Measurements from ENCODE around the gene ZCCHC24. TPM values are rescaled to one million over a fixed set of nuclear protein-coding genes. Genes with fewer than 3 reads are reported as not detected.

ZCCHC24 gene
- total RNA-seq, 2 donors from 2014 or later, result 14.0 to 19.8 TPM

DNA sequence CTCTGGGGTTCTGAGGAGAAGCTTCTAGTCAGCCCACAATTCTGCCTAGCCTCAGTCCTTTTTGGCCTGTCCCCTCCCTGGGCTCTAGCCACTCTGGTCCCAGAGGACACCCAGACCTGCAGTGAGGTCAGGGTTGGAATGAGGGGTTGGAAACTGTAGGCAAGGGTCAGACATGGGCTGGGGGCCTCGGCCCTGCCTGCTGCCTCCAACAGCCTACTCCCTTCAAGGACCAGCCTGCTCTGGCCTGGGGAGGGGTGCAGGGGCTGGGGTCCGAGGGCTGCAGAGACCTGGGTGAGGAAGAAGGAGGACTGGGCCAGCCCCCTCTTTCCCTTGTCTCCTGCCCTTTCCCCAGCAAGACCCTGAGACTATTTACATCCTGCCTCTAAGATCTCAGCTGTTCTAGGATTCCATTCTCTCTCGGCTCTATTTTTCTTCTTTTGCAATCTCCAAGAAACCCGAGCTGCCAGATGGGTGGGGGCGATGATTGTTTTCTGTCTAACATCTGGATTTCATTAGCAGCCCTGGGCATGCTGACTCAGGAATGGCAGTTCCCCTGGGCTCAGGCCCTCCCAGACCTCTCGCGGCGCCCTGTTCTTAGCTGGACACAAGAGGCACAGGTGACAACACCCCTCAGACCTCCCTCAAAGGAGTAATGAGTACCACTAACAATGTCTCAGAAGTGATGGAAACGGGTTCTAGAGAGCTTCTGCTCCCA, 23.1 kb downstream of the ZCCHC24 start:
- intact Hi-C loops (cut with DNase I), result no loop called here
- Histone ChIP-seq H3K4me1 (peaks cover 17% of the 10 kb centered on the region), H3K36me3 (replicated peaks in 1 of 2; ENCODE audit: insufficient read depth in 1 of 2, low read depth in 2 of 2) (no peaks in the 10 kb centered on the region), H3K9me3 (no peaks in the 10 kb centered on the region), H3K27ac (no peak overlapping the region), H3K27me3 (no peaks in the 10 kb centered on the region), H3K4me3 (no peak overlapping the region)
- ATAC-seq, result no peak
- 69 to 75% methylated on average over 9 of the region's 9 CpGs for WGBS, 2 donors
- TF ChIP-seq, protein P1, sequence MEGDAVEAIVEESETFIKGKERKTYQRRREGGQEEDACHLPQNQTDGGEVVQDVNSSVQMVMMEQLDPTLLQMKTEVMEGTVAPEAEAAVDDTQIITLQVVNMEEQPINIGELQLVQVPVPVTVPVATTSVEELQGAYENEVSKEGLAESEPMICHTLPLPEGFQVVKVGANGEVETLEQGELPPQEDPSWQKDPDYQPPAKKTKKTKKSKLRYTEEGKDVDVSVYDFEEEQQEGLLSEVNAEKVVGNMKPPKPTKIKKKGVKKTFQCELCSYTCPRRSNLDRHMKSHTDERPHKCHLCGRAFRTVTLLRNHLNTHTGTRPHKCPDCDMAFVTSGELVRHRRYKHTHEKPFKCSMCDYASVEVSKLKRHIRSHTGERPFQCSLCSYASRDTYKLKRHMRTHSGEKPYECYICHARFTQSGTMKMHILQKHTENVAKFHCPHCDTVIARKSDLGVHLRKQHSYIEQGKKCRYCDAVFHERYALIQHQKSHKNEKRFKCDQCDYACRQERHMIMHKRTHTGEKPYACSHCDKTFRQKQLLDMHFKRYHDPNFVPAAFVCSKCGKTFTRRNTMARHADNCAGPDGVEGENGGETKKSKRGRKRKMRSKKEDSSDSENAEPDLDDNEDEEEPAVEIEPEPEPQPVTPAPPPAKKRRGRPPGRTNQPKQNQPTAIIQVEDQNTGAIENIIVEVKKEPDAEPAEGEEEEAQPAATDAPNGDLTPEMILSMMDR (IDR thresholded peaks at IDR 0.05), result no peak
- TF ChIP-seq POLR2A (IDR thresholded peaks at IDR 0.05), result no peak
- no peak for DNase-seq

DNA sequence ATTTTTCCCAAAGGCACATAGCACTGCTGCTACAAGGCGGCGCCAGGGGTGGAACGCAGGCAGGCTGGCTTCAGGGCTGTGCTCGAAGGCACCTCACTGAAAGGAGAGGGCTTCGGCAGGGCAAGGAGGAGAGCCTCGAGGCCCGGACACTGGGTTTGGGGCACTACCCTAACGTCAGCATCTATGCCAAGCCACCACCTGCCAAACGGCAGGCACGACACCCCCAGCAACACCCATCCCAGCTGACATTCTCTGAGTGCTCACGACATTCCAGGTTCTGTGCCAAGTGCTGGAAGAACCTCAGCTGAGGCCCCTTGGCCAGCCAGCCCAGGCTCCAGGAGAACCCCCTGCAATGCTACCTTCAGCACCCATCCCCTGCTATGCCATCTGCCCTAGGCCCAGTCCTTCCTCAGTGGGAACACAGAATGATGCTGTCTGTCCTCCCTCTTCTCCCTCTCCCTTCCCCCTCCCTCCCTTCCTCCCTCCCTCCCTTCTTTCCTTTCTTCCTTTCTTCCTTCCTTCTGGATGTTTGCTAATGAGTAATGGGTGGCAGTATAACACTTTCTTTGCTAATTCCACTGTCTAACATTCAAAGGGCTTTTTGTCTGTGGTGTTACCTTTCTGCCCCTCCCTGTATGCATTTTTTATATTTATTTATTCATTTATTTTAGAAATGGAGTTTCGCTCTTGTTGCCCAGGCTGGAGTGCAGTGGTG, 24.3 kb downstream of the ZCCHC24 start:
- DNase-seq (no peak), ATAC-seq (no peak)
- WGBS, 2 donors, result 73 to 88% methylated on average over 11 to 12 of the region's 12 CpGs
- Histone ChIP-seq H3K9me3 (no peaks in the 10 kb centered on the region), H3K27me3 (no peaks in the 10 kb centered on the region), H3K4me3 (no peak overlapping the region), H3K4me1 (peaks cover 17% of the 10 kb centered on the region), H3K36me3 (replicated peaks in 1 of 2; ENCODE audit: insufficient read depth in 1 of 2, low read depth in 2 of 2) (no peaks in the 10 kb centered on the region), H3K27ac (no peak overlapping the region)
- TF ChIP-seq, protein P1 (IDR thresholded peaks at IDR 0.05), result no peak
- no peak for TF ChIP-seq POLR2A (IDR thresholded peaks at IDR 0.05)
- intact Hi-C loops (cut with DNase I), result no loop called here

DNA sequence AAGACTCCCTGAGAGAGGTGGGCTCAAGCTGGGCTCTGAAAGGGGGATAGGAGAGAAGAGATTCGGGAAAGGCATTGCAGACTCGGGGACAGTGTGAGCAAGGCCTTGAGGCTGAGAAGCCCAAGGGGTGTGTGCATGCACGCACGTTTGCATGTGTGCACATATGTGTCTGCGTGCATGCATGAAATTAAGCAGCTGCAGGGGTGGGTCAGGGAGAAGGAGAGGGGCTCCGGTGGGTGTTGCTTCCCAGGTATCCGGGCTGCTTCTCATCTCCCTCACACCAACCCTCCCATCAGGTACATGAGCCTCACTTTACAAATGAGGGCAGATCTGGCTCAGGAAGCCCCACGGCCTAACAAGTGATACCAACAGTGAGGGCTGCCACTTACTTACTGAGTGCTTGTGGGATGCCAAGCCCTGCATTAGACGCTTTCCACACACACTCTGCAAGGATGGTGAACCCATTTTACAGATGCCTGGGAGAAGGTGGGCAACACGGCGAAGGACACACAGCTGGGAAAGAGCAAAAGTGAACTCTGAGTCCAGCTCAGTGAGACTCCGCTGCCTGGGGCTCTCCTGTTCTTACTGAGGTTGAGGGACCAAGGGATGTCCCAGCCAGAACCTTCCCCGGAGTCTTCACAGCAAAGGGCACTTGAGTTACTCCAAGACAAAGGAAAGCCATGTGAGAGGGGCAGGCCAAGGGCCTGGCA, 26.4 kb downstream of the ZCCHC24 start:
- ATAC-seq (no peak), DNase-seq (no peak)
- no peak overlapping the region for H3K27ac ChIP-seq
- peaks cover 1% of the 10 kb centered on the region for H3K4me1 ChIP-seq
- no peaks in the 10 kb centered on the region for H3K36me3 ChIP-seq (replicated peaks in 1 of 2; ENCODE audit: insufficient read depth in 1 of 2, low read depth in 2 of 2)
- no peak for TF ChIP-seq POLR2A (IDR thresholded peaks at IDR 0.05)
- TF ChIP-seq, protein P1 (IDR thresholded peaks at IDR 0.05), result no peak
- 91 to 95% methylated on average over 8 to 13 of the region's 13 CpGs for WGBS, 2 donors
- intact Hi-C loops (cut with DNase I), result no loop called here
- no peaks in the 10 kb centered on the region for H3K27me3 ChIP-seq
- no peak overlapping the region for H3K4me3 ChIP-seq
- no peaks in the 10 kb centered on the region for H3K9me3 ChIP-seq

DNA sequence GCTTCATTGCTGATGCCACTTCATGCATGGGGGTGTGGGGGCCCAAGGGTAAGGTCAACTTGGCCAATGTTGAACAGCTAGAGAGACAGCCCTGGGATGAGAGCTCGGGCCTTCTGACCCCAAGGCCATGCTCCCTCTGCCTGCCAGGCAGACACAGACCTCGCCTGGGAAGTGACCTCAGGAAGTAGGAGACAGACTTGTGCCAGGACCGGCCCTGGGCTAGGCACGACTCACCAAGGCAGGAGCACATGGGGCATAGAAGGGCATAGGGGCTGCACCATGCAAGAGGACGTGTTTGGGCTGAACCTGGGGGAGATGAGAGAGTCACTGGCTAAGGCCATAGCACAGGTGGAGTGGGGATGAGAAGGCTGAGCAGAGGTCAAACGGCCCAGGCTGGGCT, 27.1 kb downstream of the ZCCHC24 start:
- 72 to 73% methylated on average over 5 to 6 of the region's 6 CpGs for WGBS, 2 donors
- intact Hi-C loops (cut with DNase I), result no loop called here

More for the DNA sequence above, 27.1 kb downstream of the ZCCHC24 start:
- Histone ChIP-seq H3K27me3 (no peaks in the 10 kb centered on the region), H3K4me3 (no peak overlapping the region), H3K4me1 (no peaks in the 10 kb centered on the region), H3K27ac (no peak overlapping the region), H3K9me3 (no peaks in the 10 kb centered on the region), H3K36me3 (replicated peaks in 1 of 2; ENCODE audit: insufficient read depth in 1 of 2, low read depth in 2 of 2) (no peaks in the 10 kb centered on the region)
- ATAC-seq (no peak), DNase-seq (no peak)
- TF ChIP-seq, protein P1 (IDR thresholded peaks at IDR 0.05), result no peak
- no peak for TF ChIP-seq POLR2A (IDR thresholded peaks at IDR 0.05)
